Measurements from ENCODE around the gene MBOAT2. TPM values are rescaled to one million over a fixed set of nuclear protein-coding genes. Genes with fewer than 3 reads are reported as not detected.

Gene MBOAT2
- total RNA-seq, 1 donor from 2014 or later = 6.2 TPM

DNA sequence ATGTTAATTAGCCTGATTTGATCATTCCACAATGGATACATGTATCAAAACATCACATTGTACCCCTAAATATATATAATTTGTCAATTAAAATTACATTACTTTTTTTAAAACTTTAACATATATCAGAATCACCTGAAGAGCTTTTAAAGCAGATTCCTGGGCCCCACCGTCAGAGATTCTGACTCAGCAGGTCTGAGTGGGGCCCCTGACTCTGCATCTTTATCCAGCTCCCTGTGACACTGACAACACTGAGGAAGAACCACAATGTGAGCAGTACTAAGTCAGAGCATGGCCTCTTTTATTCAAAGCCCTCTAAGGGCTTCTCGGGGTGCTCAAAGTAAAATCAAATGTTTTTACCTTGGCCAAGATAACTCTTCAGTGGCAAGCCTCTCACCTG, 175.8 kb downstream of the MBOAT2 start:
- DNase-seq (ENCODE audit: low read depth in 2 of 2) = no peak

DNA sequence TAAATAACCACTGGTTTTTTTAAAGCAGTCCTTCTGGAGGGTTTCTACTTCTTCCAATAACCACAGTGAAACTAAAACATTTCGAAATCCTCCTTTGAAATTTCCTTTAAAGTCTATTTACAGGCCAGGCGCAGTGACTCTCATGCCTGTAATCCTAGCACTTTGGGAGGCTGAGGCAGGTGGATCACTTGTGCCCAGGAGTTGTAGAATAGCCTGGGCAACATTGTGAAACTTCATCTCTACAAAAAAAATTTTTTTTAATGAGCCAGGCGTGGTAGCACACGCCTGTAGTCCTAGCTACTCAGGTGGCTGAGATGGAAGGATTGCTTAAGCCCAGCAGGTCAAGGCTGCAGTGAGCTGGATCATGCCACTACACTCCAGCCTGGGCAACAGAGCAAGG, 181.3 kb downstream of the MBOAT2 start:
- DNase-seq (ENCODE audit: low read depth in 2 of 2) = no peak

DNA sequence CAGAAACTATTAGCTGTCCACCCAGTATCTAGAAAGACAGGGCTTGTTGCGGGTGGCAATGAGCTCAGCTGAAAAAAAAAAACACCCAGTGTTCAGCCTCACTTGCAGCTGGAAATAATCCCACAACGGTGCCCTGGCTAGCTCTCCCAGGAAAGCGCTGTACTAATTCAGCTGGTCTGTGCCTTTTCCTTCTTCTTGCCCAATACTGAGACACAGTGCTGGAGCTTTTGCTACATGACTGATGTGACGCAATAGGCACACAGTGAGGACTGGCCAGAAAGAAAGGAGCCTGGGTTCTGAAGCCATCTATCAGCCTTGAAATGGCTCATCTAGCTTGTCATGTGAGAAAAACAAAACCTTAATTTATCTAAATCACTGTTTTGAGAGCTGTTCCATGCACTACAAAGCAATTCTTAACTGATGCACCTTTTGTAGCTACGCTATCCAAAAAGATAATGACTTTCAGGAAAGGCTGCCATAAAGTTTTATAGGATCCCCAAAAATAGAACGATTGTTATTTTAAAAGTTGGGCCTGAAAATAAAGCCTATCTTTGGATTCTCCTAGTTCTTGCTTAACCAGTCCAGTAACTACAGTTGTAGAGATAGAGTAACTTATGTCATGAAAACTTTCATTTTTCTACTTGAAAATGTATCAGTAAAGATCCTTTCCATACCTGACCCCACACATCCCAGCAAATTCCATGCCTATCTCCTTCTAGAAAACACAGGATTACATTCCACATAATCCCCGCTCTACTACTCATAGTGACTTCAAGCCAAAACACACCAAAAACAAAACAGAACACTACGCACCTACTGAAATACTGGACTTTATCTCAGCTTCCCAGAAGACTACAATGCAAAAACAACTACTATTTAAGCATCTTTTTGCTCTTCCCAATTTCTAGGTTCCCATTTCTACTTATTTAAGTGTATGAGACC, 181.9 kb downstream of the MBOAT2 start:
- DNase-seq (ENCODE audit: low read depth in 2 of 2) = no peak

DNA sequence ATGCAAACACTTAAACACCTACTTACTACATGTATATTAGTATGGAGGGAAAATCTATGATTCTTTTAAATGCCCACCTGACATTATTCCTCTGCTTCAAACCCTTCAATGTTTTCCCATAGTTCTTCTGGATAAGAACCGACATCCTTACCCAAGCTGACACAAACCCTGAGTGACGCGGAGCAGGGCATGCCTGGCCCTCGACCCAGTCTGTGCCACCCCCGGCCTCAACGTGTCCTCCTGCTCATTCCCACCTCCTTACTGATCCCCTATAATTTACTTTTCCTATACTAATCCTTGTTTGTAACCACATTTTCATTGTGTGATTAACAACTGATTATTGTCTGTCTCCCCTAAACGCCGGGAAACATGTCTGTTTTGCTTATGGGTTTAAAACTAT, 183.5 kb downstream of the MBOAT2 start:
- no peak for DNase-seq (ENCODE audit: low read depth in 2 of 2)

DNA sequence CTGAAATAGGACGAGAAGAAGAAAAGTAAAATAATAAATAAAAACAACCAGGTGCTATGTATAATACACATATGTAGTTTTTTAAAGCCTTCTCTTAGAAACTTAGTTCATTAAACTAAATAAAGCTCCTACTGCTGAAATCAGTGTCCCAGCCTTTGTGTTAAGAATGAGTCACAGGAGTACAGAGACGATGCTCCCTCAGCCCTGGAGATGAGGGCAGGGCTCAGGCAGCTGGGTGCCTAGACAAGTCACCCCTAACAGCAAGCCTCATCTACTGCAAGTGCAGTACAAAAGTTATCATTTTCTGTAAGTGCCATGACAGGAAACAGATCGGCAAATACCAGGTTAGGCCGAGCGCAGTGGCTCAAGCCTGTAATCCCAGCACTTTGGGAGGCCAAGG, 184.3 kb downstream of the MBOAT2 start:
- DNase-seq (ENCODE audit: low read depth in 2 of 2) = peak in 1 of 2 donors; percentile 39

DNA sequence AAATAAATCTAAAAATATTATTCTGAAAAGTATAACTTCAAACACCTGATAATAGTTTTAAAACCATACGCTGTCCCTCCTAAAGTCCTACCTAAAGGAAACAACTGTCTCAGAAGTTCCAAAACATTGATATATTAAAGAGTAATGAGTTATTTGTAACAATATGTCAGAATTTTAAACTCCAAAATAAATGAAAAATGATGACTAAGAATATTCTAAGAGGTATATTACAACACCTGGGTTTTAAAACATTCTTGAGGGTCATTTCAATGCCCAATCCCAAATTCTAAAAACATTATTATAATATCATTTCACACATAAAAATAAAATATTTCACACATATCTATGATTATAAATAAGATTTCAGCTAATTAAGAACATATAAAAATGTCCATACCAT, 186.3 kb downstream of the MBOAT2 start:
- DNase-seq (ENCODE audit: low read depth in 2 of 2) = no peak

DNA sequence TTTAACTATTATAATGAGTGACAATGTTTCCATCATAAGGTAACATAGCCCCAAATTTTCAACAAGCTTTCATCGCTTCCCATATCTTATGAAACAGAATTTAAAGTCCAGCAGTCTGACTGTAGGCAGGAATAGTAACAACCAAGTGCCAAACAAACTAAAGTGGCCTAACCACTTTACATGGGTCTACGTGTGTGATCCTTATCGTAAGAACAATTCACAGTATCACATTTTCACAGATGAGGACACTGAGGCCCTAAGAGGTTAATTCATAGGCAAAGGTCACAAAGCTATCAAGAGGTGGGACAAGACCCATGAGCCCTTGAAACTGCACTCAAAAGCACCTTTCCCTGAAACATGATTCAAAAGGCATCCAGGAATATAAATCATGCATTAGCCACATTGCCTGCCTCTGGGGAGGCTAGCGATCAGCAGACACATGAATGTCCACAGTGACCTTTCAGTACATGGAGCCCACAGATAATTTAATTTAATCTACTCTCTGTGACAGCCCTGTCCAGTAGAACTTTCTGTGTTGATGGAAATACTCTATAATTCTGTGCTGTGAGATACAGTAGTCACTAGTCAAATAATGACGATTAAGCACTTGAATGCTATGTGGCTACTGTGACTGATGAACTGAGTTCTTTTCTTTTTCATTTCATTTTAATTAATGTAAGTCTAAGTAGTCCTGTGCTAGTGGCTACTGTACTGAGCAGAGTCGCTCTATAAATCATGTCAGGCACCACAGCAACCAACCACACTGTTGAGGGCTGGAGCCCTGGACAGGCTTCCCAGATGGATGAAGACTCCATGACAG, 196.4 kb downstream of the MBOAT2 start:
- DNase-seq (ENCODE audit: low read depth in 2 of 2) = no peak

DNA sequence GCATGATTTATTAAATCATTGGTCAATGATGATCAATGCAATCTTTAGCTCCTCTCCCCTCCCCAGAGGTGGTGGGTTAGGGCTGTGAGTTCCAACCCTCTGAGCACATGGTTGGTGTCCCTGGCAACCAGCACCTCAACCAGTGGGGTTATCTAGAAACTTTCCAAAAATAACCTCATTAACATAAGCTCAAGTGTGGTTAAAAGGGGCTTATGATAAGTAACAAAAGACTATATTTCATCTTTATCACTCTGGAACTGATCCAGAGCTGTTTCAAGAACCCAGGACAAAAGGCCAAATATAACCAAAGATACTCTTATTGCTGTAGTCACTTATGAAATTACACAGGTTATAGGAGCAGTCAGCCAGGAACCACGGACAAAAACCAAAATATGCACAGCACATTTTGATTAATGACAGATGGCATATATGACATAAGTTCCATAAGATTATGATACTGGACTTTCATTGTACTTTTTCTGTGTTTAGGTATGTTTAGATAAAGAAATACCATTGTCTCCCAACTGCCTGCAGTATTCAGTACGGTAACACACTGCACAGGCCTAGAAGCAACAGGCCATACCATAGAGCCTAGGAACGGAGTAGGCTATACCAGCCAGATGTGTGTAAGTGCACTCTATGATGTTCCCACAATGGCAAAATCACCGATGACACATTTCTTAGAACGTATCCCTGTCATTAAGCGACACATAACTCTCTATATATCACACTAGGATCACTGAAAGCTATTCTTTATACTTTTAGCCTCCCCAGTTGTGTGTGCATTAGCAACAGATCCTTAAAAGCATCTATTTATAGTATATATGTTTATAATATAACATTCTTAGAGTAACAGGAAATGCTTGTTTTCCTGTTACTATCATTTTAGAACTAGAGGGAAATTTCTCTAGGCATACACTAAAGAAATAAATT, 197.9 kb downstream of the MBOAT2 start:
- peak in 1 of 2 donors; percentile 7 for DNase-seq (ENCODE audit: low read depth in 2 of 2)

DNA sequence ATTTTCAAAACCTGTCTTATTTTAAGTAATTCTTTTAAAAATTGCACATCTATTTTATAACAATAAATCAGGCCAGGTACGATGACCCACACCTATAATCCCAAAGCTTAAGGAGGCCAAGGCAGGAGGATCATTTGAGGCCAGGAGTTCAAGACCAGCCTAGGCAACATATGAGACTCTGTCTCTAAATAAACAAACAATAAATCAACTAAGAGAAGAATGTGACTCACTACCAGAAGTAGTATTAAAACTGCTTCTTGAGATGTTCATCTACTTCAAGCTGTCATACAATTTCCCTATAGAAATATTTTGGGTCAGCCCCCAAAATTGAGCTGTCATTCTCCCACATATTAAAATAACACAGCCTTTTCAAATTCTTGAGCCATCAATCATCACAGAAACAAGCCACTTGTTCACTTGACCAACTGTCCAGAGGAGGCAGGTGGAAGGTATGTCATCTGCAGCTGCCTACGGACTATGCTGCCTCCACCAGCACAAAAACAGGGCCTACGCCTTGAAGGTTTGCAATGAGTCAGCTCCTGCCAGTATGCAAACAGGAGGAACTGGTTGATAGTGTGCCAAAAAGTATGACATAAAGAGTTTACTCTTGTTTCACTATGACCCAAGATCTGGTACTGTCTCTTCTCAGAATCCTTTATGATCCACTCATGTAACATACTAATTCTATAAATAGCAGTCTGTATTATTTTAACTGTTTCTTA, 199.7 kb downstream of the MBOAT2 start:
- peak; percentile 36 to 94 for DNase-seq (ENCODE audit: low read depth in 2 of 2)

DNA sequence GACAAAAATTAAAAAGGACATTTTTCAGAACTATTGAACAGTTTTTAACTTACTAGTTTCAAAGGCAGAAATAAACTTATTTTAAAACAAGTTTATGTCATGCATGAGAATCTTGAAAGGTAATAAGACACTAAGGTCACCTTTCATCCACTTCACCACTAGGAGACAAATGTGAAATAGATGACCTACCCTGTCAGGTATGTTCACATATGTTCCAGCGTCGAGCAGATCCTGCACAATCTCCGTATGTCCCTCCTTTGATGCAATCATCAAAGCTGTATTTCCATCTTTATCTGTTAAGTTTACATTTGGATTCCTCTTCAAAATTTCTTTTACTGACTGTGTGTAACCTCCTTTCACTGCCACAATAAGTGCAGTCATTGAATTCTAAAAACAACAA, 200.7 kb downstream of the MBOAT2 start:
- DNase-seq (ENCODE audit: low read depth in 2 of 2) = no peak

Other genes starting within 250 kb of the MBOAT2 start
- gene KIDINS220, start 166.1 kb downstream of the MBOAT2 start, total RNA-seq = 38.1 and 58.9 TPM in 2 replicates
- gene ASAP2, start 203.1 kb upstream of the MBOAT2 start, total RNA-seq = 26.2 and 28.8 TPM in 2 replicates